Dedifferentiated amniotic fluid mesenchymal stem cell (primary cell): ENCODE measurements around the gene TBX21.
"Not testable (repeated sequence)": the region's sequence is repeated elsewhere in the genome, so short reads cannot be mapped to it uniquely, and the experiment has no call there.

Experiments used
- DNase-seq: peaks from one replicate; pipeline ENCODE4 v3.0.0-alpha.2; 2016; ENCODE audit errors: extremely low spot score

TBX21 gene

GRCh38 chr17:47733674-47734410 lies 806 bp downstream of the TBX21 start:
- DNase-seq, result no peak

GRCh38 chr17:47735139-47735464 lies 2.1 kb downstream of the TBX21 start:
- DNase-seq, result no peak

- no peak for DNase-seq
These were observed 2.5 kb downstream of the TBX21 start for GRCh38 chr17:47735536-47736011.

GRCh38 chr17:47736501-47737495 lies 3.8 kb downstream of the TBX21 start:
- no peak for DNase-seq

- DNase-seq, result no peak
These were observed 5.1 kb downstream of the TBX21 start for GRCh38 chr17:47738178-47738577.

GRCh38 chr17:47739150-47739549 lies 6.1 kb downstream of the TBX21 start:
- no peak for DNase-seq

- not testable (repeated sequence) for DNase-seq
These were observed 6.9 kb downstream of the TBX21 start for GRCh38 chr17:47739945-47740344.

- no peak for DNase-seq
These were observed 8.2 kb downstream of the TBX21 start for GRCh38 chr17:47741109-47741792.

- no peak for DNase-seq
These were observed 8.7 kb downstream of the TBX21 start for GRCh38 chr17:47741793-47742145.

- no peak for DNase-seq
These were observed 9.5 kb downstream of the TBX21 start for GRCh38 chr17:47742319-47743181.

- DNase-seq, result no peak
These were observed 11.4 kb downstream of the TBX21 start for GRCh38 chr17:47744168-47745036.

- DNase-seq, result no peak
These were observed 12.0 kb downstream of the TBX21 start for GRCh38 chr17:47745037-47745380.

GRCh38 chr17:47751471-47751870 lies 18.4 kb downstream of the TBX21 start:
- DNase-seq, result no peak

- DNase-seq, result no peak
These were observed 24.4 kb downstream of the TBX21 start for GRCh38 chr17:47757386-47757785.

- DNase-seq, result no peak
These were observed 27.5 kb downstream of the TBX21 start for GRCh38 chr17:47760409-47761140.

- no peak for DNase-seq
These were observed 29.7 kb downstream of the TBX21 start for GRCh38 chr17:47762728-47763127.

GRCh38 chr17:47763913-47764582 lies 31.0 kb downstream of the TBX21 start:
- no peak for DNase-seq

GRCh38 chr17:47773649-47774048 lies 40.6 kb downstream of the TBX21 start:
- DNase-seq, result not testable (repeated sequence)

- no peak for DNase-seq
These were observed 41.3 kb downstream of the TBX21 start for GRCh38 chr17:47774331-47774730.
